Sigmoid colon (tissue), 4 donors: Measurements from ENCODE around the gene HMGCL.

Source experiments
- CTCF ChIP-seq, 4 experiments: fragments of 450-650 bp in 3 of 4; fragments of 200-600 bp in 1 of 4; IDR thresholded peaks; one replicate each; pipeline ENCODE4 v1.5.1; 2016 to 2019; ENCODE audit warnings: antibody characterized with exemption in 4 of 4, mild to moderate bottlenecking in 3 of 4, moderate library complexity in 2 of 4
- EP300 ChIP-seq, 4 donors: sonication (generic); formaldehyde crosslinking; IDR thresholded peaks; one replicate each; pipeline ENCODE4 v1.6.1; 2017; ENCODE audit warnings: antibody characterized with exemption in 4 of 4
- POLR2A ChIP-seq, 2 donors: fragments of 450-650 bp; IDR thresholded peaks; one replicate each; pipeline ENCODE4 v1.6.1; 2016; ENCODE audit warnings: antibody characterized with exemption in 2 of 2, mild to moderate bottlenecking in 2 of 2, moderate library complexity in 2 of 2
- POLR2AphosphoS5 ChIP-seq, 4 donors: sonication (generic); formaldehyde crosslinking; IDR thresholded peaks; one replicate each; pipeline ENCODE4 v1.6.1; 2017; ENCODE audit warnings: antibody characterized with exemption in 4 of 4

DNA sequence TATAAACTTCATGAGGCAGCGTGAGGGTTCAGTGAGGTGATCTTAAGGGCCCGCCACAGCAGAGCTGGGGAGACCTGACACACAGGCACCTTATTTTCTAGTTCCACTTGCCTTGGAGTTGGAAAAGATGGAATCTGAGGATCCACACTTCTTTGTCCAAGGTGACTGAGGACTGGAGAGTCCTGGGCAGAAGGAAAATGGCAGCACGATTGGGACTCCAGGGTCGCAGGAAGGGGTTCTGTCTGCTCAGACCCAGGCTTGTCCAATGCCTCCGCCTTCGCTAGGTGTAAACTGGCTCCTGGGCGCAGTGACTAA is 26.0 kb downstream of the HMGCL start:
- TF ChIP-seq CTCF (IDR thresholded peaks at IDR 0.05) (no peak), POLR2AphosphoS5 (IDR thresholded peaks at IDR 0.05) (no peak), POLR2A (IDR thresholded peaks at IDR 0.05) (no peak), EP300 (IDR thresholded peaks at IDR 0.05) (no peak)
